HG03457 (cell line): ENCODE results near the gene ATP11A.

Experiments
- ATAC-seq: cut with Tn5 transposase; IDR thresholded peaks from one replicate; pipeline ENCODE4 v1.9.1; 2021; ENCODE audit warnings: moderate number of reproducible peaks; ENCODE audit not compliant: unreplicated experiment

Gene ATP11A

DNA sequence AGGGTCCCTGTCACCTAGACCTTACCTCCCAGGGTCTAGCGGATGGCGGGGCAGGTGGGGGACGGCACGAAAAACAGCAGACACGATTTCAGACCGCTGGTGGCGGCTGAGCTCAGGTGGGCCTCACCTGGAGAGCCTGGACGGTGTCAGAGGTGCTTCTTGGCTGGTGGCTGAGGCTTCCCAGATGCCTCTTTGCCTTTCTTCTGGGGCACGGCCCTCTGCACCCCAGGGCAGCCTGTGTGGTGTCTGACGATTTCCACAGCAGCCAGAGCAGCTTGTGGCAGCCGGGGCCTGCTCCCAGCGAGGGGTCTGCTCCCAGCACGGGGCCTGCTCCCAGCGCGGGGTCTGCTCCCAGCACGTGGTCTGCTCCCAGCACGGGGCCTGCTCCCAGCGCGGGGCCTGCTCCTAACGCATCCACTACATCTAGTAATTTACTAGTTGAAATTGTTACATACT is 66.7 kb downstream of the ATP11A start:
- ATAC-seq: no peak

DNA sequence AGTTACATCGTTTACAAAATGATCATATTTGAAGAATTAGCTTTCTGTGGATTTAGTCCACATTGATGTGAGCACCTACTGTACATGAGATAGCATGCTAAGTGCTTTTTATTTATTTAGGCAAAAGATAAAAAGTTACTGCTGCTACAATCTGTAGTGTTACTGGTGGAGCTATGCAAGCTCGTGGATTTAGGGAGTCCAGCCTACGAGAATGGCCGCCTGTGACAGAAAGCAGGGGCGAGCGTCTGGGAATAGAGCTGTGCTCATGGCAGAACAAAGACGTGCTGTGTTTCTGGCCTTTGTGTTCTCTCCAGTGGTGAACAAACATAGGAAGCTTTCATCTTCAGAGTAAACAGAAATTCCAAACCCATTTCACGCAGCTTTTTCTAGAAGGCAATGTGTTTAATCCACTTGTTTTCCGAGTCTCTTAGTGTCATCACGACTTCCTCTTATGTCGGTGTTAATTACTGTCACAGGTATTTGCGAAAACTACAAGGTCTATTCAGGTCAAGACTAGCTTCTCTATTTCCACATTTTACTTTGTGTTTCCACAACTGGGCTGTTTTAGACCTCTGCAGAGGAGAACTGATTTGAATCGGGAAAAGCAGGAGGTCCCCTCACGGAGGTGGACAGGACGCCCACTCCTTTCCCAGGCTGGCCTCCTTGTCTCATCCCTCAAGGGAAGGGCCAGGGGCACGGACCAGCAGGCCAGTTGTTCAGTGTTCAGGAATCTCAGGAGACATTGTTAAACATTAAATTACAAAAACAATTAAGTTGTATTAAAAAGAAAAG is 67.3 kb downstream of the ATP11A start:
- ATAC-seq: no peak

DNA sequence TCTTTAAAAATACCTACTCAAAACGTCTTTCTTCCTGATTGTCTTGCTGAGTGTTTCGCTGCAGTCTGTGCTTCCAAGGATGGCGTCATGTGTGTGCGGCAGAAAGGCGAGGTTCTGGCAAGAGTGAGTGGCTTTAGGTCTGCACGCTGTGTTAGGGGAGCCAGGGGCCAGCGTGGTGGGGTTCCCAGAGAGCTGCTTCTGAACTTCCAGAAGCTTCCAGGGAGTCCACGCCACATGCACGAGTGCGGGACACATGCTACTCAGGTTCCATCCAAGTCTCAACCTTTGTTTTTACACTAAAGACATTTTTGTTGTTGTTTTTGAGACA is 67.9 kb downstream of the ATP11A start:
- ATAC-seq: no peak

GRCh38 chr13:112759053-112759452 is 69.2 kb downstream of the ATP11A start:
- ATAC-seq: no peak

DNA sequence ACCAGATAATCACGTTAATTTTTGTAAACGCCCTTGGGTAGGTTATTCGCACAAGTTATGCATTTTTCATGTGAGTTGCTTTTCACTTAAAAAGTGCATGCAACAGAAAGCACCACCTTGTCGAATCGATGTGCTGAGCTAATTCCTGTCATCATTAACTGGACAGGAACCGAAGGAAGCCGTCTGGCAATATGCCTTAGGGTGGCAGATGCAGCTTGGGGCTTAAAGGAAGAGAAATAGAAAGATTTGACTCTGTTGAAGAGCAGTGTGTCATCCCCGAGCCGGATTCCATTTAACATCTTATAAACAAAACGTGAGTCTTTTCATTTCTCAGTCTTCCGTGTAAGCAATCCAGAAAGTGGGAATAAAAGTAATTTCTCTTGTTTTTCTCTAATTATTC is 70.0 kb downstream of the ATP11A start:
- ATAC-seq: no peak

- ATAC-seq: no peak
Measured at GRCh38 chr13:112760435-112760834, 70.6 kb downstream of the ATP11A start.

- ATAC-seq: no peak
Measured at GRCh38 chr13:112760931-112761330, 71.1 kb downstream of the ATP11A start.

DNA sequence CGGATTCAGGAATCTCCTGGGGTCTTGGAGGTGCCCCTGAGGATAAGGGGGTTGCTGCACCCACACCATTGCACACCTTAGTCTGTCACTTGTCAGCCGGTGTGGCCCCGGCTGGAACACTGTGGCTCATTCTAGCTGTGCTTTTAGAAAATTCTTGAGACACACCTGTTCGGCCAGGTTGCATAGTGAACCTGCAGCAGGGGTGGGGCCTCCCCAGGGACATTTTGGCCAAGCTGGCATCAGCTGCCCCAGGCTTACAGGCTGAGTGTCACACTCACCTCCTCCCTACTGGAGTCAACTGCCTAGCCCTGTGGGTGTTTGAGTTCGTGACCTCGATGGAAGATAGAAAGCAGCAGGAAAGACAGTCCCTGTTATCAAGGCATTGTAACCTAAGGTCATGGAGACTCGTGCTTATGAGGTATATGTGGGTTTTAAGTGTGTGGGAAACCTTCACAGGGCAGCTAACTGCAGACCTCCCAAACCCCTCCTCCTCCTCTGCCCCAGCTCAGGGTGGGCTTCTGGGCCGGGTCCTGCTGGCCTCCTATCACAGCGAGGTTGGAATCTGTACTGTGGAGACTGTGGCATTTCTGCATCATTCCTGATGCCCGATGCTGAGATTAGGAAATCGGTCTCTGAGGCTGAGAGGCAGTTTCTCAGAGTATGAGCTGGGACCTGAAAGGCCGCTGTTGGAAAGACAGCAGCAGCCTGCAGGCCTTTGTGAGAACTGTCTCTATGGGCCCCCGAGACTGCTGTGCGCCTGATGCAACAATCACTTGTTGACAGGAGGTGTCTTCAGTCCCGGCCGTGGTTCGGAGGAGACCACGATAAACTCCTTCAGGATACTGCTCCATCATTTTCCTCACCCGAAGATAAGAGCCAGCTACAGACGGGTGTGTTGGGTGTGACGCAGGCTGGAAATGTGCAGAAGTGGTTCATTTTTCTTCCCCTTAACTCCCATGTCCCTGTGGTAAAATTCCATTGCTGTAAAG is 72.2 kb downstream of the ATP11A start:
- ATAC-seq: no peak

DNA sequence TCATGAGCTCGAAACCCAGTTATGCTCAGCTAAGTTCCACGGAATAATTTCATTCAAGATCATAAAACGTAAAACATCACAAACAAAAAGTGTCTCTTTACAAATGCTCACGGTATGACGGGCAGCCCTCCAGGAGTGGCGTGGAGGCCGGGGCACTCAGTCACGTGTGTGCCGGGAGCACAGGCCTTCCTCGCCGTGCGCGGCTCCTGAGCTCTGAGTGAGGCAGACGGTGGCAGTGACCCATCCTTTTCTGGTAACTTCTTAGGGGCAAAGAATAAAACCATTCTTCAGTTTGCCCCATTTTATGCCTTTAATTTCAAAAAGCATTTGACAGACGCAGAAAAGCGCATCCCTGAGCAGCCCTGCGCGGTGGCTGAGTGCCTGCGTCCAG is 72.8 kb downstream of the ATP11A start:
- ATAC-seq: no peak

DNA sequence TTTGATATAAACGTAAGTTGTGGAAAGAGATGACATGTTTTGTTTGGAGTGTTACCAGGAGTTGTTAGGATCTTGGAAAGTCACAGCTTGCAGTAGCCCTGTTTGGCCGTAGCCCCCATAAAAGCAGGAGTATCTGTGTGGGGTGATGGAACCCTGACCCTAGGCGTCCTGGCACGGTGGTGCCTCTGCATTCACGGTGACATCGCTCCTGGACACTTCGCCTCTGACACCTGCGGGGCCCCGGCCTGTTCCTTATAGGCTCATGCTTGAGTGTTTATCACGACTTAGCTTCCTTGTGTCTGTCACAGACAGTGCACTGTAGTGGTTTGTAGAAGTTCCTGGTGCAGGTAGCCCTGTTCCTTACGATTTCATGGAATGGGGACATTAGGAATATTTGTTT is 74.2 kb downstream of the ATP11A start:
- no peak for ATAC-seq

DNA sequence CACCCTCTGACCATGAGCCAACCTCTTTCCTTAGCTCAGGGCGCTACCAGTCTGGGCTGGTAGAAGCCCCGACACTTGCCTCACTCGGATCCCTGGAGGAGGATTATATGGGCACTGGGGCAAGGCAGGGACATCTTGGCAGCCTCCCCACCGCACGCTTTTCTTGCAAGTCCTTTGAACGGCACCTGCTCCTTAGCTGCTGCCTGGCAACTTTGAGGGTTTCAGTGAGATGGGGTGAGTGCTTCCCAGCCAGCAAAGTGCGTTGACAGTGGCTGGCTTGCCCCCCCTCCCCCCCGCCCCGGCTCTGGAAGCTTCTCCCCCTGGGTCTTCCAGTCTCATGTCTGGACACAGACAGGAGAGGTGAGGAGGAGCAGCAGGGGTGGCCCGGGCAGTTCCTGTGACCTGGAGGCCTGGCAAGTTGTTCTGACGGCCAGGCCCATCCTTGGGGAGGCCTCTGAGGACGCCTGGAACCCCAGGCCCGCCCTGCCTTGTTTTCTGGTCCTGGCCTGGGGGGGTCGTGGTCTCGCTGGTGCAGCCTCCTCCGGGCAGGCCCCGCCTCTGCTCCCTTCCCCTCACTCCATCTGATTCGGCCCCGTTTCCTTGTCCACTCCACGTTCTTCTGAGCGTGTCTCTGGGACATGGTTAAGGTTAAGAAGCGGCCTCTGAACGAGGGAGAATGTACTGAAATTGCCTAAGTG is 75.2 kb downstream of the ATP11A start:
- ATAC-seq: no peak

- ATAC-seq: no peak
Measured at GRCh38 chr13:112765731-112766130, 75.9 kb downstream of the ATP11A start.

- no peak for ATAC-seq
Measured at GRCh38 chr13:112766336-112766735, 76.5 kb downstream of the ATP11A start.

DNA sequence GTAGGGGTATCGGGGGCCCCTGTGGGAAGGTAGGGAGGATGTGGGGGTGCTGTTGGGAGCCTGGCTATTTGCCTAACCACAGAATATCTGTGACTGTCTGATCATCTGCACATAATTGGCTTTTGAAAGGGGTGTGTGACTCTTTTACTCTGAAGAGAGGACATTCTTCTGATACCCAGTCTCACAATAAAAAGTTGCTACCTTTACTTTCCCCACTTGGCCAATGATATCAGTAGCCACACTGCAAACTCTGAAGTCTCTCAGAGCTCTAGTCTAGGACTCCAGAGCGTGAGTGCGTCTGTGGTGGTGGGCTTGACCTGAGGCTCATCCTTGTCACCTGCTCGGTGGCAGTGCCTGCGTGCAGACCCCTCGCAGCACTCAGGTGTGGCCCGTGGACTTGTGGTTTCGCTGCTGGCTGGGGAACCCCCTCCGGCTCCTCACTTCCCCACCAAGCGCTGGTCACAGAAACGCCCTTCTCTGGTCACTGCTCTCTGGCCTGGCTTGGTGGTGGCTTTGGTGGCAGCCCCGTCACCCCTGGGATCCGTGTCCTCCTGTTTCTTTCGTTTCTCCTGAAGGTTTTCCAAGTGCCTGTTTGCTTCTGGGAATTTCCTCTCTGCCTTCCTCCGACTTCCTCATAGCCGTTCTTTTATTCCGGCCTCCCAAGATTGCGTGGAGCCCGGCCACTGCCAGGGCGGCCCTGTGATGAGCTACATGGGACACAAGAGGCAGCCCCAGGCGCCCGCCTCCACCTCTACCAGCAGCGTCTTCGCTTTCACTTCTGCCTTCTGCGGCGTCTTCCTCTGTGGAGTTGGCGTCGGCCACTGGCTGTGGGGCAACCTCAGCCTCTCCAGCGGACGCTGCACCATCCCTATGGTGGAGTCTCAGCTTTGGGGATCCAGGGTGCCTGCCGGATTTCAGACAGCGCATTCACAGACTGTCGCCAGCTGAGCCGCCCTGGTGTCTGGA is 78.0 kb downstream of the ATP11A start:
- no peak for ATAC-seq

GRCh38 chr13:112768795-112769481 is 79.1 kb downstream of the ATP11A start:
- ATAC-seq: no peak

- ATAC-seq: no peak
Measured at GRCh38 chr13:112769615-112770014, 79.8 kb downstream of the ATP11A start.

DNA sequence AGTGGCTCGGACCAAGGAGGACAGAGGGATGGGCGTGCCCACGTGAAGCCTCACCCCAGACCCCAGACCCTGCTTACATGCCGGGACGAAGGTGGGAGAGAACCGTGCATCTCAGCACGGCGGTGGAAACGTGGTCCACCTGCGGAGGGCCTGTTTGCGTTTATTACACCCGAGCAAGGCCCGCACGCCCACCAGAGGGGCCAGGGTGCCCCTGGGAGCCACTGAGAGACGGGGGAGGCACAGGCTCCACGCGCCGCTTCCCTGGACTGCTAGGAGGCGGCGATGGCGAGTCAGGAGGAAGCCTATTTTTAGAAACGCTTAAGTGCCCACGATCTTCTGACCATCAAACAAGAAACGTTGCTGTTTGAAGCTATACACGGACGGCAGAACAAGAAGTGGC is 80.7 kb downstream of the ATP11A start:
- no peak for ATAC-seq

DNA sequence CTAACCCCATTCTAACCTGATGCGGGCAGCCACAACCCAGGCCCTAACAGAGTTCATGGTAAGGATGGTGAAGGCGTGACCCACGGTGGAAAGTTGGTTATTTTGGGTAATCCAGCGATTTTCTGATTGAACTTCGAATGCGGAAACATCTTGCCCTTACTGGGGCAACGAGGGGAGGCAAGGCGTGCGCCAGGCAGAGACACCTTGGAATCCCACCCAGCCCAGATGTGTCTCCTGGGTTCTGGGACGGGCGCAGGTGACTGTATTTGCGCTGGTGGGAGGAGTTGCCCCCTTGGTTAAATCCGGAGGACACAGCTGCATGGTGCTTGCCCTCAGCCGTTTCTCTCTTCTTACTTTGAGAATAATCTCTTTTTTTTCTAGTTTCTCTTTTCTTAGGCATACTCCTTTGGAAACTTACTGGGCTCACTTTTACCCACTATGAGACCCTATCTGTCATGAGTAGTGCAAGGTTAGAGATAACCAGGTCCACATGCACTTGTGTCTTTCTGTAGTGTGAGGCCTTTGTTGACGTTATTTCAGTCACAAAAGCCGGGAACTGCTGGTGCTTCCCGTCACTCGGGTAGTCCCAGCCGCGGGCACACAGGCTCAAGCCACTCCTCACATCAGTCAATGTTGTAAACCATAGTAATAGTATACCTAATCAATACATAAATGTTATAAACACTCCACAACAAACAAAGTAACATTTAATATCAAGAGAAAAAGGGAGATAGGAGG is 81.5 kb downstream of the ATP11A start:
- no peak for ATAC-seq
